HEK293T (cell line): ENCODE data around the gene PLA2G4D.

ENCODE experiments used
- CTCF ChIA-PET: fragments of 350-600 bp; formaldehyde crosslinking; extraction: SDS; loops from one replicate; lab custom pipeline; 2021; ENCODE audit warnings: antibody characterized with exemption, inconsistent platforms; lab: Yijun Ruan, JAX
- POLR2A ChIA-PET: fragments of 350-600 bp; formaldehyde crosslinking; extraction: SDS; loops from one replicate; lab custom pipeline; 2020; ENCODE audit warnings: antibody characterized with exemption, inconsistent platforms; lab: Yijun Ruan, JAX
- DNase-seq: peaks from one replicate; pipeline ENCODE4 v3.0.0; 2012; ENCODE audit warnings: mixed read lengths; ENCODE audit errors: extremely low spot score
- ARNT ChIP-seq: fragments of 450-650 bp; IDR thresholded peaks from 2 replicates; pipeline ENCODE4 v1.6.1; 2017; ENCODE audit warnings: mild to moderate bottlenecking
- BHLHE40 ChIP-seq: fragments of 450-650 bp; IDR thresholded peaks from 2 replicates; pipeline ENCODE4 v1.6.1; 2016; ENCODE audit warnings: mild to moderate bottlenecking, moderate library complexity, borderline replicate concordance
- CTBP1 ChIP-seq: fragments of 450-650 bp; IDR thresholded peaks from 2 replicates; pipeline ENCODE4 v1.6.1; 2016; ENCODE audit warnings: borderline replicate concordance
- ELF4 ChIP-seq: fragments of 450-650 bp; IDR thresholded peaks from 2 replicates; pipeline ENCODE4 v1.6.1; 2017; ENCODE audit warnings: antibody characterized with exemption
- FOXA1 ChIP-seq: fragments of 450-650 bp; IDR thresholded peaks from 2 replicates; pipeline ENCODE4 v1.6.1; 2016; ENCODE audit warnings: mild to moderate bottlenecking
- FOXK2 ChIP-seq: fragments of 450-650 bp; IDR thresholded peaks from 2 replicates; pipeline ENCODE4 v1.6.1; 2016; ENCODE audit warnings: mild to moderate bottlenecking
- FOXM1 ChIP-seq: fragments of 450-650 bp; IDR thresholded peaks from 2 replicates; pipeline ENCODE4 v1.6.1; 2017; ENCODE audit warnings: mild to moderate bottlenecking, borderline replicate concordance
- HDGF ChIP-seq: fragments of 450-650 bp; IDR thresholded peaks from 2 replicates; pipeline ENCODE4 v1.6.1; 2017; ENCODE audit warnings: antibody characterized with exemption, borderline replicate concordance
- L3MBTL2 ChIP-seq: fragments of 450-650 bp; conservative IDR thresholded peaks from 2 replicates; pipeline ENCODE4 v1.6.1; 2016; ENCODE audit warnings: mild to moderate bottlenecking
- LEF1 ChIP-seq: fragments of 450-650 bp; IDR thresholded peaks from 2 replicates; pipeline ENCODE4 v1.6.1; 2017; ENCODE audit warnings: mild to moderate bottlenecking, borderline replicate concordance
- NFRKB ChIP-seq: fragments of 450-650 bp; IDR thresholded peaks from 2 replicates; pipeline ENCODE4 v1.6.1; 2016; ENCODE audit warnings: mild to moderate bottlenecking, moderate library complexity
- SP1 ChIP-seq: fragments of 450-650 bp; IDR thresholded peaks from 2 replicates; pipeline ENCODE4 v1.6.1; 2017
- SUZ12 ChIP-seq: fragments of 450-650 bp; IDR thresholded peaks from 2 replicates; pipeline ENCODE4 v1.6.1; 2016; ENCODE audit warnings: mild to moderate bottlenecking
- TARDBP ChIP-seq: fragments of 450-650 bp; IDR thresholded peaks from 2 replicates; pipeline ENCODE4 v1.6.1; 2016
- ZNF384 ChIP-seq: fragments of 450-650 bp; IDR thresholded peaks from 2 replicates; pipeline ENCODE4 v1.6.1; 2016
- TF ChIP-seq, protein P1 (sequence below): fragments of 450-650 bp; IDR thresholded peaks from 2 replicates; pipeline ENCODE4 v1.6.1; 2016

PLA2G4D gene

DNA sequence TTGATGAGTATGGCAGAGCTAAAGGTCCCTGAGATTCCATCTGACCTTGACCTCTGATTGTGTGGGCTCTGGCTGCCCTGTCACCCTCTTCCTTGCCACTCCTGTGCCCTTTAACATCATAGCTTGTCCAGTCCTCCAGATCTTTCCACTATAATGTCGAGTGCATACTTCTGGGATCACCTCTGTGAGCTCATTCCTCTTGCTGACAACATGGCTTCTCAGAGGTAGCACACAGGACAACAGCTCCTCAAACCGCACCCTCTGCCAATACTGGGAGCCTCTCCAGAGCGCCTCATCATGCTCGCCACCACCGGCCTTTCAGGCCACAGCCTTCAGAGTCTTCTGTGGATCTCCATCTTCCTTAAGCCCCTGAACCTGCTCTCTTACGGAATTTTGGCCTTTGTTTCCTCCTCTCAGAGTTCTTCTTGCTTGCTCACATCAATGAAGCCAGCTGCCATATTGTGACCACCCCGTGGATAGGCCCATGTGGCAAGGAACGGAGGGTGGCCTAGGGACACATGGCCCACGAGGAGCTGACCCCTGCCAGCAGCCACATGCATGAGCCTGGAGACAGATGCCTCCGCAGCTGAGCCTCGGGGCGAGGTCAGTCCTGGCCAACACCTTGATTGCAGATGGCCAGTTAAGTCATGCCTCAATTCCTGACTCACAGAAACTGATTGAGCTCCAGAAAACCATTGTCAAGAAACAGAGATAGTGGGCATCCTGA lies 31.1 kb downstream of the PLA2G4D start:
- ChIA-PET POLR2A (no interaction called here), CTCF (interaction anchor here (0.6 kb wide), 1 partner anchor 677 kb away, joined by 4 read pairs; no protein-coding TSS in a partner anchor)
- TF ChIP-seq BHLHE40 (no peak), ARNT (no peak), ZNF384 (no peak), FOXM1 (no peak), L3MBTL2 (no peak)
- DNase-seq, result no peak

DNA sequence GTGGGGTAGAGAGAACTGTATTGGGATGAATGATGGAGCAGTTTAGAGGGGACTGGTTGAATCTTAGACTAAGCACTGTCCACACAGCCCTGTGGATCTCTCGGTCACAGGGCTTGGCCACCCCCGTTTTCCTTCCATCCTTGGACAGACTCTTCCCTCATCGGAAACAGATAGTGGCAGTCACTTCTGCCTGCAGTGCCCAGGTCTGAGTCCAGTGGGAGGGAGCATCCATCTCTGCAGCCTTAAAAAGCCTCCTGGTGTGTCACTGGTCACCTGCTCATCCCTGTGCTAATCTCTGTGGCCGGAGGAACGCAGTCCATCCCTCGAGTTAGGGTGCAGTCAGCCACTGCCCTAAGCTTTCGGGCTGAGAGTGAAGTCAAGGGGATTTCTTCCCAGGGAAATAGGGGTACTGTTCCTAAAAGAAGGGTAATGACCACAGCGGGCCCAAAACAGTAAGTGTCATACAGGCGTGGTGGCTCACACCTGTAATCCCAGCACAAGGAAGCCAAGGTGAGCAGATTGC lies 32.0 kb downstream of the PLA2G4D start:
- ChIA-PET CTCF (no interaction called here), POLR2A (no interaction called here)
- no peak for DNase-seq
- TF ChIP-seq ELF4 (no peak), FOXA1 (no peak), ARNT (no peak), L3MBTL2 (no peak), FOXK2 (no peak), CTBP1 (no peak), SUZ12 (no peak), HDGF (no peak), ZNF384 (no peak), FOXM1 (no peak), SP1 (no peak), NFRKB (no peak), LEF1 (no peak), BHLHE40 (no peak), TARDBP (no peak)
- TF ChIP-seq, protein P1, sequence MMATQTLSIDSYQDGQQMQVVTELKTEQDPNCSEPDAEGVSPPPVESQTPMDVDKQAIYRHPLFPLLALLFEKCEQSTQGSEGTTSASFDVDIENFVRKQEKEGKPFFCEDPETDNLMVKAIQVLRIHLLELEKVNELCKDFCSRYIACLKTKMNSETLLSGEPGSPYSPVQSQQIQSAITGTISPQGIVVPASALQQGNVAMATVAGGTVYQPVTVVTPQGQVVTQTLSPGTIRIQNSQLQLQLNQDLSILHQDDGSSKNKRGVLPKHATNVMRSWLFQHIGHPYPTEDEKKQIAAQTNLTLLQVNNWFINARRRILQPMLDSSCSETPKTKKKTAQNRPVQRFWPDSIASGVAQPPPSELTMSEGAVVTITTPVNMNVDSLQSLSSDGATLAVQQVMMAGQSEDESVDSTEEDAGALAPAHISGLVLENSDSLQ, result no peak

DNA sequence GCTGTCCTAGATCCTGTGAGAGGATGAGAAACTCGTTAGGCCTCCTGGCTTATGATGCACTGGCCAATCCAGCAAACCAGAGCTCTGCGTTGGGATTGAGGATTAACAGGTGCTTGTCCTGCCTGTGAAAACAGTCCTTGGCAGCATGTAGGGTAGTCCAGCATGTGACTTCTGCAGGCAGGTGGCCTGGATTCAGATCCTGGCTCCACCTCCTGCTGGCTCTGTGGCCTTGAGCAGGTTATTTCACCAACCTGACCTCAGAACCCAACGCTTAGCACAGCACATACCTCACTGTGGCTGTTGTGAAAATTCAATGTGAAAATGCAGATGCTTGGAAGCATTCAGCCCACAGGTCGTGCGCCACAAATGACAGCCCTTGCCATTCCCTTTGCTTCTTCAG lies 33.6 kb downstream of the PLA2G4D start:
- CTCF ChIA-PET, result interaction anchor here (0.7 kb wide), 1 partner anchor 1202 kb away, joined by 3 read pairs; no protein-coding TSS in a partner anchor
- TF ChIP-seq LEF1 (no peak), SP1 (no peak), NFRKB (no peak), ZNF384 (no peak), SUZ12 (no peak), L3MBTL2 (no peak), TARDBP (no peak), FOXA1 (no peak), FOXM1 (no peak), FOXK2 (no peak), CTBP1 (no peak), BHLHE40 (no peak), ARNT (no peak), ELF4 (no peak), HDGF (no peak)
- TF ChIP-seq, protein P1, result no peak
- no peak for DNase-seq
- POLR2A ChIA-PET, result no interaction called here

DNA sequence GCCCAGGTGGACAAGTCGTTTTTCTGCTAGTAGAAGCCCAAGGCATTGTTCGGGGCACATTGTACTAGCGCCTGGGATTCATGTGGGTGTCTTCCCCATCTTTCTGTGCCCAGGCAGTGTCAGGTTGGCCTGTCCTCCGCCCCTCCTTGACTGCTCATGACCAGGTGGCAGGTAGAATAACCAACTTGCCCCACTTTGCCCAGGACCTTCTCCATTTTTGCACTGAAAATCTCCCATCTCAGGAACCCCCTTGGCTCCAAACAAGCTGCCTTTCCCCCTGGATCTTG lies 33.9 kb downstream of the PLA2G4D start:
- TF ChIP-seq FOXA1 (no peak), BHLHE40 (no peak), ELF4 (no peak), CTBP1 (no peak), FOXM1 (no peak), SUZ12 (no peak), FOXK2 (no peak), TARDBP (no peak), HDGF (no peak), ZNF384 (no peak), ARNT (no peak), SP1 (no peak), L3MBTL2 (no peak), NFRKB (no peak), LEF1 (no peak)
- TF ChIP-seq, protein P1, result no peak
- DNase-seq, result no peak
- CTCF ChIA-PET, result interaction anchor here (0.7 kb wide), 1 partner anchor 1202 kb away, joined by 3 read pairs; no protein-coding TSS in a partner anchor
- POLR2A ChIA-PET, result no interaction called here

DNA sequence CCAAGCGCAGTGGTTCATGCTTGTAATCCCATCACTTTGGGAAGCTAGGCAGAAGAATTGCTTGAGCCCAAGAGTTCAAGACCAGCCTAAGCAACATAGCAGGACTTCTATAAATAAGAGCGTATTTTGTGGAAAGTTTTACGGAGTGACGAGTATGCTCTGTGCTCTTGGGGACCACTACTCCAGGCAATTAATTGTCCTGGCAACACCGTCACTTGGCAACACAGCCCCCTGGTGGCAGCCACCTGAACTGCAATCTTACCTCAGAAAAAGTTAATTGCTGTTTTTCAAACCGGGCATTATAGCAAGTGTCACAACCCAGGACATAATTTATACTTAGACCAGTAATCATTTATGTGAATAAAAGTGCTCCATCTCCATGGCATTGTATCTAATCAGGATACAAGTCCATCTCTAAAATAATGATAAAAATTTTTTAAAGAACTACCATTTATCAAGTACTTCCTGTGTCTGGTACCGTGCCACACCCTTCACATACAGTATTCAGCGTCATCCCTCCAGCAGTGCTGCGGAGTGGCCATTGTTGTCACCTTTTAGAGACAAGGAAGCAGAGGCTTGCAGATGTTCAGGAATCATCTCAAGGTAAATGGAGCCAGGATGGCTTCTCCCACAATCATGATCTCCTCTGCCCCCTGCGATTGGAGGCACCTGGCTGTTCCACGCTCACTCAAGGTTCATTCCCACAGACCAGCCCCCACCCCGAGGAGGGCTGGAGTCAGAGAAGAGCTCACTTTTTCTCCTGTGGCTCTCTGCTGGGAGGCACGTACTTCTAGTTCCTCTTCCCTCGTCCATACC lies 34.5 kb downstream of the PLA2G4D start:
- no peak for TF ChIP-seq BHLHE40
- TF ChIP-seq LEF1, result no peak
- TF ChIP-seq NFRKB, result no peak
- TF ChIP-seq, protein P1, result no peak
- no peak for TF ChIP-seq HDGF
- no peak for TF ChIP-seq TARDBP
- TF ChIP-seq CTBP1, result no peak
- no peak for TF ChIP-seq SUZ12
- no peak for TF ChIP-seq ARNT
- no peak for TF ChIP-seq ZNF384
- ChIA-PET POLR2A (no interaction called here), CTCF (interaction anchor here (0.6 to 0.7 kb wide), 2 partner anchors 427 to 1201 kb away, joined by 3 read pairs; no protein-coding TSS in a partner anchor)
- peak; percentile 56 for DNase-seq
